SK-N-MC (cell line): ENCODE results near the gene SMC6.

Experiments used
- EZH2 ChIP-seq: fragments of 200-600 bp; sonication (generic); IDR thresholded peaks from one replicate; pipeline ENCODE4 v1.6.1; 2017; ENCODE audit warnings: antibody characterized with exemption
- POLR2AphosphoS5 ChIP-seq: IDR thresholded peaks from 2 replicates; pipeline ENCODE4 v1.6.1; 2012; ENCODE audit warnings: mild to moderate bottlenecking, low read depth, low read length, borderline replicate concordance

DNA sequence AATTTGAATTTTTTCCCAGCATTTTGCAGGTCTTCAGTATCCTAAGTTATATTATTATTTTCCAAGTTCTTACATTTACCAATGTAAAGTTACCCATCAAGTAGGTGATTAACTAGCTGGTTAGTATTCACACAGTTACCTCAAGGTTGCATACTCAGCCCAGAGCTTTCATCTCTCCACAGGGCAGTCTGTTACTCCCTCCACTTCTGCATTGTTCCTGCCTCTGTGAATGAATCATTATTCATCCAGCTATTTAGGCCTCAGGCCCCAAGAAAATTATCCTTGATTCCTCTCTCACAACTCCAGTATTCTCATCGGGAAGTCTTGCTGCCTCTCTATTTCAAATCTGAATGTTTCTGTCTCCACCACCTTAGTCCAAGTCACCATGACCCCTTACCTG is 92.2 kb downstream of the SMC6 start:
- TF ChIP-seq EZH2 (no peak), POLR2AphosphoS5 (no peak)
